Activated CD8-positive, alpha-beta memory T cell treated with anti-CD3 and anti-CD28 coated beads for 1 hour (primary cell): ENCODE results near the gene RANBP3.
"Not testable (repeated sequence)": the region's sequence is repeated elsewhere in the genome, so short reads cannot be mapped to it uniquely, and the experiment has no call there.

Experiments used
- DNase-seq, 2 donors: peaks; one replicate each; pipeline ENCODE4 v3.0.0-alpha.2; 2020; ENCODE audit warnings: low read depth in 1 of 2; ENCODE audit errors: extremely low read depth in 1 of 2

RANBP3 gene

DNA sequence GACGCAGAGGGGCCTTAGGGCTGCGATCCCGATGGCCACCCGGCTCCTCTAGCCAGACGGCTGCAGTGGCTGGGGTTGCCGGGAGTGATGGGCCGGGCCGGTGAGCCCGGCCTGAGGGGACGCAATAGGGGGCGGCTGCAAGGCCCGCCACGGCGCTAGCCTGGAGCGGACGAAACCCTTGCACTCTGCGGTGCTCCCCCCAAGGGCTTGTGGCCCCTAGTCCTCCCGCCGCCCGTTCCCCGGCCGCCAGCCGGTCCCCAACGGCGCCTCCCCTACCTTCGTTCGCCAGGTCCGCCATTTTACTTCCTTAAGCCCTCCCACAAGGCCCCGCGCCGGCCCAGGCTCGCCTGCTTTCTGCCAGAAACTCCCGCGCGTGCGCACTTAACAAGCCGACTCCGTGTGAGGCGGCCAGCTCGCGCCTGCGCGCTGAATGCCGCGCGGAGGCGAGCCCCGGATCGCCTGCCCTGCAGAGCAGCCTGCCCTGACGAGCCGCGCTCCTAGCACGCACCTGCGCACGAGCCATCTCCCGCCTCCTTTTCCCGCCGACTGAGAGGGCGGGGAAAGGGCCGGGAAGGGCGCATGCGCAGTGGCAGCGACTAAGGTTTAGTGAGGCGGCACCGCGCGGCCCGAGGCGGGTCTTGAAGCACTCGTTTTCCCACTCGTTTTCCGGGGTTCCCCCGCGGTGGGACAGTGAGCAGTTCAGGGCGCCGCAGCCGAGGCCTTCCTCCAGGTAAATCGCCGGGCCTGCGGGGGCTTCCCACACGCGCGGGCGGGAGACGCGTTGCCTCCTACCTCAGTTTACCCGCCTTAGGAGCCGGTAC, at the start of gene RANBP3:
RANBP3 (minus strand) TSS at position 356 of the 821 bp plus-strand sequence; CDS start at position 298, 58 bp downstream.
- peak; percentile 94 to 98 for DNase-seq

DNA sequence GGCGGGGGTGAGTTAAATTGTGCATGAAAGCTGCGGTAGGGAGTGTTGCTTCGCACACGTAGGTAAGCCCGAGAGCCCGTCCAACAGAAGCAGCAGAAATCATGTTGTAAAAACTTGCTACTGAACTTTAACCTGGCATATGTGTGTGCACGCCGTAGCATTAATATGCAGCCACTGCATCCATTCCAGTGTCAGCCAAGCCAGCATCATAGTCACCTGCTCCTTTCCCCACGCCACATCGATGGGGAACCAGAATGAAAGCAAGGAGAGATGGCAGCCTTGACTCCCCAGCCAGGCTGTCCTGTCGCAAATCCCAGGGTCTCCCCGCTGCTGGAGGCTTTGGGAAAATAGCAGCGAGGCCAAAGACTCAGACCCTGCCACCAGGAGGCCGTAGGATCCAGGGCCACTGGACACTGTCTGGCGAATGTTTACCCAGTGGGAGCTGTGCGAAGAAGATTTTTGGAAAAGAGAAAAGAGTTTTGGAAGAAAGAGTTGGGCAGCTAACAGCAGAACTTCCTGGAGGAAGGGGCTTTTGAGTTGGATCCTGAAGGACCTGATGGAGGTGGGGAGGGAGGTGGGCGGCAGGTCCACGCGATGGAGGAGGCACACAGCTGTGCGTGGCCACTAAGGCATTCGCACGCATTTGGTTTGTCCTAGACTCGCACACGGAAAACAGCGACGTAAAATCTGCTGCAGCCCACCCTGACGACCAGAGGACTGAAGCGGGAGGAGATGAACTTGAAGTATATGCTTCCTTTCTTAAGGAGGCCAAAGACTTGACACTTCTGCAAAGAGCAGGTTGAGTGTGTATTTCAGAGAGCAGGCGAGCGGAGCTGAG, 48.7 kb upstream of the RANBP3 start:
- no peak for DNase-seq

GRCh38 chr19:6024756-6025155, 46.8 kb upstream of the RANBP3 start:
- not testable (repeated sequence) for DNase-seq

DNA sequence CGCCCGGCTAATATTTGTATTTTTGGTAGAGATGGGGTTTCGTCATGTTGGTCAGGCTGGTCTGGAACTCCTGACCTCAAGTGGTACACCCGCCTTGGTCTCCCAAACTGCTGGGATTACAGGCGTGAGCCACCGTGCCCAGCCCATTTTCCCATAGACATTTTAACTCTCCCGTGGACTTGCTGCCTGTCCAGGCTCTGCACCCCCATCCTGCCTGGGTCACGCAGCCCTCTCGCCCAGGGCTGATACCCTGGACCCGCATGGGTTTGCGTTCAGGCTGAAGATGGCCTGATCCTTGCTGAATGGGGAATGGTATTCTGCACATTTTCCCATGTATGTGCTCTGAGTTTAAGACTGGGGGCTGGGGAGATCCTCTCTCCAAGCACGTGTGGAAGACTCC, 46.0 kb upstream of the RANBP3 start:
- DNase-seq = no peak

DNA sequence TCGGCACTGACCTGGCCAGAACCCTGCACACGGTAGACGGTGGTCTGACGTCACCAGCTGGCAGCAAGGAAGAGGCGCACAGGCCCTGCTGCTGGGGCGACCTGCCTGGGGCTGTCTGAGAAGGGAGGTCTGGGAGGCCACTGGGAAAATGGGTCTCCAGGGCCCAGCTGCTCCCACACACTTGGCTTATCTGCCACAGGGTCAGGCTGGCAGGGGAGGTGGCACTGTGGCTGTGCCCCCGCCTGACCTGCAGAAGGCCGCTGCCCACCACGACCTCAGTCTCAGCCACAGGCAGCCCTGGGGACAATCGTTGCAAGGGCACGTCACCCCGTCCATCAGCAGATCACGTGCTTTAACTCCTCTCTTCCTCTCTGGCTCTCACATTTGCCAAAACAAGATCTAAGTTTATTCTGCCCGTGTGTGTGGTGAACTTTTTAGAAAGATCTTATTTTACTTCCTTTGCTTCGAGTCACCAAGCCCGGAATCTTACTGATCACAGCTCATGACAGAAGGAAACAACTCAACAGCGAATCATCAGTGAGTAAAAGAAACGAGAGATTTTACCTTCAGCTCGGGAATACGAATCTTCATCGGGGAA, 45.2 kb upstream of the RANBP3 start:
- no peak for DNase-seq

GRCh38 chr19:6022570-6023064, 44.7 kb upstream of the RANBP3 start:
- no peak for DNase-seq

GRCh38 chr19:6021878-6022569, 44.1 kb upstream of the RANBP3 start:
- DNase-seq = peak; percentile 46 to 53

DNA sequence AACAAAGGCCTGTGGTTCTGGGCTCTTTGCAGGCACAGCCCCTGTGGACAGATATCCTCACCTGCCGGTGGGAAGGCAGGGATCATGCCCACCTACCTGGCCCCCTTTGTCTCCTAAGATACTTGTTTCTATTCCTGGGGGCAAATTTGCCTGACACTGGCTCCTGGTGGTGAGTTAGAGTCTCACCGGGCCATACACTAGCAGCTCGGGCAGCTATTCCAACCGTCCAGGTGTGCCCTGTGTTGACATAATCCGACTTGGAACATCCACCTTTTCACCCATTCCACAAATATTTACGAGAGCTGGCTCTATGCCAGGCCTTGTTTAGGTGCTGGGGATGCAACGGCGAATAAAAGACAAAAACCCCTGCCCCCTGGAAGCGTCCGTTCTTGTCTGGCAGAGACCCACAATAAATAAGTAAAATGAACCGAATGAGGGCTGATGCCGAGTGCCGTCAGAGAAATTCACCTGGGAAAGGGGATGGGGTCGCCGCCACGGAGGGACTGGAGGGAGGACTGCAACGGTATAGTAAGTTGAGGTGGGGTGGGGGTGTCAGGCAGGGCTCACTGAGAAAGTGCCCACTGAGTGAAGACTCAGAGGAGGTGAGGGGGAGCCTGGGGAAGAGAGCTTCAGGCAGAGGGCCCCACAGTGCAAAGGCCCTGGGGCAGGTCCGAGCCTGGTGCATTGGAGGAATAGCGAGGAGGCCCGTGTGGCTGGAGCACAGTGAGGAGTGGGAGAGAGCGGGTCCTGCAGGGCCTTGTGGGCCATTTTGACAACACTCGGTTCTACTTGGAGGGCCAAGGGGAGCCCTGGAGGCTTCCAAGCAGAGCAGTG, 43.2 kb upstream of the RANBP3 start:
- no peak for DNase-seq

GRCh38 chr19:6020166-6020882, 42.4 kb upstream of the RANBP3 start:
- DNase-seq = no peak

GRCh38 chr19:6018786-6019185, 40.8 kb upstream of the RANBP3 start:
- no peak for DNase-seq

GRCh38 chr19:6017576-6017975, 39.6 kb upstream of the RANBP3 start:
- DNase-seq = no peak

DNA sequence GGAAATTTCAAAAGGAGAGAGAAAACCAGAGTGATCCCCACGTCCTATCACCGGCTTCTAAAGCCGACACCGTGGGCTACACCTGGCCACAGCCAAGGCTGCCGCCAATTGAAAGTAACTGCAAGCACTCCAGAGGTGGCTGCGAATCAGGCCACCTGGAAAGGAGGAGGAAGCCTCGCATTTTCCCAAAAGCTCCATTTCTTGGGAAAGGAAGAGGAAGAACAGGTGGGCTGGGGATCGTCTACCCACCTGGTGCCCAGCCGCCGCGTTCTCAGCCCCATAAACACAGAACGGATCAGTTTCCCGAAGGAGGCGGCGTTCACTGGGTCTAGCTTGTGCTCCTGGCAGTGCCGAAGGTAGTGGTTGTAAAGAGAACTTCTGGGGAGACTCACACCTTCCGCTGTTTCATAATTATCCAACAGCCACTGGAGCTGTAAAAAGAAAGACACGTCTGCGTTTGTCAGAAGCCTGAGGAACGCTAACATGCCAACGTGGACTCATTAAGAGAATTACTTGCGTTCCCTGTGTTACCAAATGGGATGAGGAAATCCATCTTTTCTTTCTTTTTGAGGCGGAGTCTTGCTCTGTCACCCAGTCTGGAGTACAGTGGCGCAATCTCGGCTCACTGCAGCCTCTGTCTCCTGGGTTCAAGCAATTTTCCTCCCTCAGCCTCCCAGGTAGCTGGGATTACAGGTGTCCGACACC, 38.1 kb upstream of the RANBP3 start:
- DNase-seq = no peak

GRCh38 chr19:6014551-6015135, 36.7 kb upstream of the RANBP3 start:
- DNase-seq = no peak

- no peak for DNase-seq
Observed at GRCh38 chr19:6012426-6013170, 34.7 kb upstream of the RANBP3 start.

- no peak for DNase-seq
Observed at GRCh38 chr19:6011794-6012193, 33.9 kb upstream of the RANBP3 start.

- no peak for DNase-seq
Observed at GRCh38 chr19:6011206-6011605, 33.3 kb upstream of the RANBP3 start.

DNA sequence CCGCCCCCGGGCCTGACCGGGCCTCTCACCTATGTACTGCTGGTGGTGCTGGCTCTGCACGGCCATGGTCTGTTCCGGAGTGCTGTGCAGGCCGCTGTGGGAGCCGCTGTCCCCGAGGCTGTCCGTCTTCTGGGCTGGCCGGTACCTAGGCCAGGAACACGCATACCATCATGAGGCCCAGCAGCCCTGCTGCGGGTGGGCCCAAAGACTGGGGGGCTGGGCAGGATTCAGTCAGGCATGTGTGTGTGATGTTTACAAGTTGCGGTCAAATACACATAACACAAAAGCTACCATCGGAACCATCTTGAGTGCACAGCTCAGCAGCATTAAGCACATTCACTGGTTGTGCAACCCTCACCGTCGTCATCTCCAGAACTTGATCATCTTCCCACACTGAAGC, 32.2 kb upstream of the RANBP3 start:
- DNase-seq = no peak

DNA sequence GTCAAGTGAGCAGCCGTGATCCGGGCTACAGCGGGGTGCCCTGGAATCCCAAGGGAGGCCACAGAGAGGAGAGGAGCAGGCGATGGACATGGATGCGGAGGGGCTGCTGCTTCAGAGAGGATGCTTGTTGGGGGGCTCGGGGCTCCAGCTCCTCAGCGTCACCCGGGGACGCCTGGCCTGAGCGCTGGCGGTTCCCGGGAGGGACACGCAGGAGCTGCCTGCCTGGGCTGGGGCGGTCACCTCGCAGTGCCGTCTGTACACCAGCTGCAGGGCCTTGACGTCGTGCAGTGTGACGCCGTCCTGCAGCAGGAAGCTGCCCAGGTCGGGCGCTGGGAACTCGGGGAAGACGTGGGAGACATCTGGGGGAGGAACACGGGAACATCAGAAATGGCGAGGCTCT, 29.9 kb upstream of the RANBP3 start:
- no peak for DNase-seq
